DOHH2 (cell line): ENCODE data around the gene FCN2.

Source experiments
- H3F3A ChIP-seq: fragments of 200-600 bp; sonication (generic), shearing (Covaris generic); 2 replicates; pipeline ENCODE4 v1.6.0; 2016; ENCODE audit warnings: antibody characterized with exemption, mild to moderate bottlenecking; ENCODE audit not compliant: control insufficient read depth, insufficient read depth
- H3K27ac ChIP-seq: fragments of 200-600 bp; sonication (generic); 2 replicates; pipeline ENCODE4 v1.5.1; 2014; ENCODE audit warnings: low read depth, mild to moderate bottlenecking, low read length, moderate library complexity
- H3K27me3 ChIP-seq: fragments of 200-600 bp; sonication (generic); 2 replicates; pipeline ENCODE4 v1.6.1; 2014; ENCODE audit warnings: mild to moderate bottlenecking, low read length, mixed read lengths; ENCODE audit not compliant: control insufficient read depth
- H3K36me3 ChIP-seq: fragments of 200-600 bp; sonication (generic); 2 replicates; pipeline ENCODE4 v1.6.1; 2014; ENCODE audit warnings: mild to moderate bottlenecking, low read length, moderate library complexity, mixed read lengths; ENCODE audit not compliant: control insufficient read depth
- H3K4me1 ChIP-seq: fragments of 200-600 bp; sonication (generic); 2 replicates; pipeline ENCODE4 v1.6.1; 2014; ENCODE audit warnings: mild to moderate bottlenecking, low read length, mixed read lengths; ENCODE audit not compliant: control insufficient read depth
- H3K4me2 ChIP-seq: fragments of 200-600 bp; sonication (generic); 2 replicates; pipeline ENCODE4 v1.6.0; 2014; ENCODE audit warnings: mild to moderate bottlenecking, low read length, moderate library complexity
- H3K4me3 ChIP-seq: fragments of 200-600 bp; sonication (generic); 2 replicates; pipeline ENCODE4 v1.5.1; 2014; ENCODE audit warnings: mild to moderate bottlenecking, low read length, mixed read lengths
- H3K79me2 ChIP-seq: fragments of 200-600 bp; sonication (generic); 2 replicates; pipeline ENCODE4 v1.6.1; 2014; ENCODE audit warnings: mild to moderate bottlenecking, low read length, mixed read lengths; ENCODE audit not compliant: control insufficient read depth
- H3K9me2 ChIP-seq: fragments of 200-600 bp; sonication (generic); replicated peaks from 2 replicates; pipeline ENCODE4 v1.6.1; 2014; ENCODE audit warnings: mild to moderate bottlenecking, low read length, mixed read lengths; ENCODE audit not compliant: control insufficient read depth
- H3K9me3 ChIP-seq: fragments of 200-600 bp; sonication (generic); 2 replicates; pipeline ENCODE4 v1.6.1; 2014; ENCODE audit warnings: antibody characterized with exemption, low read length, mixed read lengths; ENCODE audit not compliant: control insufficient read depth, insufficient read depth
- H4K20me1 ChIP-seq: fragments of 200-600 bp; sonication (generic); 2 replicates; pipeline ENCODE4 v1.6.0; 2014; ENCODE audit warnings: low read depth, mild to moderate bottlenecking, antibody characterized with exemption, low read length, moderate library complexity; ENCODE audit not compliant: control insufficient read depth, insufficient read depth
- EZH2phosphoT487 ChIP-seq: fragments of 200-600 bp; sonication (generic); IDR thresholded peaks from 2 replicates; pipeline ENCODE4 v1.6.1; 2017; ENCODE audit warnings: borderline replicate concordance, mild to moderate bottlenecking, antibody characterized with exemption, low read length, moderate library complexity, mixed read lengths
- TF ChIP-seq, protein P1 (sequence below): fragments of 200-600 bp; sonication (generic); IDR thresholded peaks from one replicate; pipeline ENCODE4 v1.5.1; 2014; ENCODE audit warnings: antibody characterized with exemption, mild to moderate bottlenecking, low read depth, low read length; ENCODE audit not compliant: poor library complexity, severe bottlenecking

FCN2 gene

DNA sequence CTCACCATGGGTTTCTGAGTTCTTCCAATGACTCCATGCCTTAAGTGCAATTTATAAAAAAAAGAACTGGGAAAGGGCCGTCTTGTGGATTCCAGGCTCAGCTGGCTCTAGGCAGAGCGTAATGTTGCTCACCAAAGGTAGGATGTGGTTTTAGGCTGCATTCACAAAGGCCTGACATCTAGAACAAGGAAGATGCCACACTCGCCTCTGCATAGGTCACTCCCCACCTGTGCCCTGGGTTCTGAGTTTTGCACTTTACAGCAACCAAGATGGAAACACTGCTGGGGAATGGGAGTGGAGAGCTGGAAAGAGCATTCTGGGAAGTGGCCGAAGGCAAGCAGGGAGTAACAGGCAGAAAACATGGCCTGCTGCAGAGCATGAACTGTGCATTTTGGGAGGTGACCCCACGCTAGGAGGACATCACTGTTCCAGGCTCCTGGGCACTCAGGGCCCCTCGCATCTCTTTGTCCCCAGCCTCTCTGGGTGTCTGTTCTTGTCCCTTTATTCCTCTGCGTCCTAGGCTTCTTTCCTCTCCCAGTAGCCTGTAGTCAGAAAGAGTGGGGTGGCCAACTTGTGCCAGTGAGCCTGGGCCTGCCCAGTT is 12.3 kb downstream of the FCN2 start:
- Histone ChIP-seq H3F3A (no peaks in the 10 kb centered on the region), H3K36me3 (no peaks in the 10 kb centered on the region), H3K4me1 (peaks cover 21% of the 10 kb centered on the region), H3K27me3 (no peaks in the 10 kb centered on the region), H3K9me2 (no peaks in the 10 kb centered on the region), H3K4me2 (no peak overlapping the region), H4K20me1 (no peaks in the 10 kb centered on the region), H3K27ac (no peak overlapping the region), H3K9me3 (peaks cover 3% of the 10 kb centered on the region; the same call in 1 of the 2 replicates), H3K4me3 (no peak overlapping the region), H3K79me2 (no peaks in the 10 kb centered on the region)
- TF ChIP-seq EZH2phosphoT487 = no peak
- TF ChIP-seq, protein P1, sequence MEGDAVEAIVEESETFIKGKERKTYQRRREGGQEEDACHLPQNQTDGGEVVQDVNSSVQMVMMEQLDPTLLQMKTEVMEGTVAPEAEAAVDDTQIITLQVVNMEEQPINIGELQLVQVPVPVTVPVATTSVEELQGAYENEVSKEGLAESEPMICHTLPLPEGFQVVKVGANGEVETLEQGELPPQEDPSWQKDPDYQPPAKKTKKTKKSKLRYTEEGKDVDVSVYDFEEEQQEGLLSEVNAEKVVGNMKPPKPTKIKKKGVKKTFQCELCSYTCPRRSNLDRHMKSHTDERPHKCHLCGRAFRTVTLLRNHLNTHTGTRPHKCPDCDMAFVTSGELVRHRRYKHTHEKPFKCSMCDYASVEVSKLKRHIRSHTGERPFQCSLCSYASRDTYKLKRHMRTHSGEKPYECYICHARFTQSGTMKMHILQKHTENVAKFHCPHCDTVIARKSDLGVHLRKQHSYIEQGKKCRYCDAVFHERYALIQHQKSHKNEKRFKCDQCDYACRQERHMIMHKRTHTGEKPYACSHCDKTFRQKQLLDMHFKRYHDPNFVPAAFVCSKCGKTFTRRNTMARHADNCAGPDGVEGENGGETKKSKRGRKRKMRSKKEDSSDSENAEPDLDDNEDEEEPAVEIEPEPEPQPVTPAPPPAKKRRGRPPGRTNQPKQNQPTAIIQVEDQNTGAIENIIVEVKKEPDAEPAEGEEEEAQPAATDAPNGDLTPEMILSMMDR = no peak

DNA sequence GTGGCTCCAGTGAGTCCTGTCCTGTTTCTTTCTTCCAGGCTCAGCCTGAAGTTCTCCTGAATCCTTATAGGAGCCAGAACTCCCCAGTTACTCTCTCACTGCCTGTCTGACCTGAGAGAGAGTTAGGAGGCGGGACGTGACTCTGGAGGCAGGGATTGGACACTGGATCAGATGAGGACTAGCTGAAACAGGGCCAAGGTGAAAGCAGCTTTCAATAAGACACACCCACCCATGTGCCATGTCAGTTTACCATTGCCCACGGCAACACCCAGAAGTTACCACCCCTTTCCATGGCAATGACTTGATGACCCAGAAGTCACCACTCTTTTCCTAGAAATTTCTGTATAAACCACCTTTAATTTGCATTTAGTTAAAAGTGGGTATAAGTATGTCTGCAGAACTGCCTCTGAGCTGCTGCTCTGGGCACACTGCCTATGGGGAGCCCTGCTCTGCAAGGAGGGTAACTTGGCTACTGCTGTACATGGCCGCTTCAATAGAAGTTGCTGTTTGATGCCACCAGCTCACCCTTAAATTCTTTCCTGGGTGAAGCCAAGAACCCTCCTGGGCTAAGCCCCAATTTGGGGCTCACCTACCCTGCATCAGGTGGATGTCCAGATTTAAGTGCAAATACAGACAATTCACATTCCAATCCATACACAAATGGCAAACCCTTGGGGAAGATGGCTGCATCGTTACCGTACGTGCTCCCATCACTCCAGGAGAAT is 13.7 kb downstream of the FCN2 start:
- no peak for TF ChIP-seq EZH2phosphoT487
- TF ChIP-seq, protein P1 = no peak
- H3K27ac ChIP-seq = no peak overlapping the region
- no peaks in the 10 kb centered on the region for H3K9me2 ChIP-seq
- peaks cover 13% of the 10 kb centered on the region for H3K4me1 ChIP-seq
- H4K20me1 ChIP-seq = no peaks in the 10 kb centered on the region
- no peak overlapping the region for H3K4me2 ChIP-seq
- H3F3A ChIP-seq = no peaks in the 10 kb centered on the region
- peaks cover 7% of the 10 kb centered on the region; the same call in 1 of the 2 replicates for H3K27me3 ChIP-seq
- H3K4me3 ChIP-seq = no peak overlapping the region
- peaks cover 3% of the 10 kb centered on the region; the same call in 1 of the 2 replicates for H3K9me3 ChIP-seq
- H3K79me2 ChIP-seq = no peaks in the 10 kb centered on the region
- H3K36me3 ChIP-seq = no peaks in the 10 kb centered on the region

DNA sequence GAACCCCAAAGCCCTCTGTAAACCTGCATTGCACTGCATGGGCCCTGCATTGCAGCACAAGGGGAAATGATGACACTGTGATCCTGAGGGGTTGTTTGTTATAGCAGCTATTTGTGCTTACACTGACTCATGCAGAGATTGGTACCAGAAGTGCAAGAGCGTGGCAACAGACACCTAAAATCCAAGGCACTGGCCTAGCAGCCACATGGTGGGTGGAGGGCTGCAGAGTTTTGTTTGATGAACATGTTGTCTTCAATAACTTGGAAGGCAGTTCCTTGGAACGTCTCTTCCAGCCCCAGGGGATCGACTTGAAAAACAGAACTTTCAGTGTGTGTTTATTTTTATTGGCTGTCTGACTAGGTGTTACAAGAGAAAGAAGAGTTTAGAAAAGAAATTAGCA is 14.5 kb downstream of the FCN2 start:
- Histone ChIP-seq H3K79me2 (no peaks in the 10 kb centered on the region), H3K27me3 (peaks cover 7% of the 10 kb centered on the region; the same call in 1 of the 2 replicates), H3K27ac (no peak overlapping the region), H3K4me1 (peaks cover 7% of the 10 kb centered on the region), H3K9me2 (no peaks in the 10 kb centered on the region), H3K4me2 (no peak overlapping the region), H3K9me3 (peaks cover 3% of the 10 kb centered on the region; the same call in 1 of the 2 replicates), H3F3A (no peaks in the 10 kb centered on the region), H4K20me1 (no peaks in the 10 kb centered on the region), H3K4me3 (no peak overlapping the region), H3K36me3 (no peaks in the 10 kb centered on the region)
- TF ChIP-seq, protein P1 = no peak
